ENCODE results near the gene GRIA3. TPM values are rescaled to one million over a fixed set of nuclear protein-coding genes. Genes with fewer than 3 reads are reported as not detected.

The GRIA3 gene
- 1.7 TPM for polyA plus RNA-seq (ENCODE audit: insufficient read length)

- DNase-seq: peak; percentile 15
Observed at GRCh38 chrX:123184219-123184865, at the start of gene GRIA3. GRIA3 (plus strand) TSS chrX:123184278; CDS start chrX:123184536, 258 bp downstream.

DNA sequence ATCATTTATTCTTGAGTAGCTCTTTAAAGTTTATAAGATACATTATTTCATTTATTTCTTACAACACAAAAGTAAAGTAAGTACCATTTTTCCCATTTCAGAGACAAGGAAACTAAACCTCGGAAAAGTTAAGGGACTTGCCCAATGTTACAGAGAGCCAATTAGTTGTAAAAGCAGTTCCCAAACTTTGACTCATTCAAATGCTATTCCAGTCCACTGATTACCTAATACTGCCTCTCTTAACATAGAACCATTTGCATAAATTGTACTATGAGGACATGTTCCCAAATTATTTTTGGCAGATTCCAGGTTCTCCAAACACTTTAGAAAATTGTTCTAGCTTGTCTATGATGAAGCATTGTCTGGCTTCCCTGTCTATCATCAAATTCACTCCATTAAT is 45.6 kb upstream of the GRIA3 start:
- DNase-seq: no peak

- no peak for DNase-seq
Observed at GRCh38 chrX:123140454-123140853, 43.6 kb upstream of the GRIA3 start.

DNA sequence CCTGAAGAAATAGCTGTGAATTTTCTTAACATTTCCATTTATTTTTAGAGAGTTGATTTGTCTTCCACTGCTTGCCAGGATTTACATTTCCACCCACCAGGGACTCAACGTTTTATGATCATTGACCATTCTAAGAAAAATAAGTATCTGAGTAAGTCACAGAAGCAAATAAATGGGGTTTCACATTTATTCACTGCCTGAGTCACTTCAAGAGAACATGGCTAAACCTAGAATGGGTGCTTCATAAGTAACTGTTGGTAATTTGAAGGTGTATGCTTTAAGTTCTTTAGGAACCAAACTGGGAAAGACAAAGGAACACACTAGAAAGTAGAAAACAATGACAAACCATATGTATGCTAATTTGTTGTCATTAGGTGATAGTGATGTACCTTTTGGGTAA is 43.2 kb upstream of the GRIA3 start:
- no peak for DNase-seq

DNA sequence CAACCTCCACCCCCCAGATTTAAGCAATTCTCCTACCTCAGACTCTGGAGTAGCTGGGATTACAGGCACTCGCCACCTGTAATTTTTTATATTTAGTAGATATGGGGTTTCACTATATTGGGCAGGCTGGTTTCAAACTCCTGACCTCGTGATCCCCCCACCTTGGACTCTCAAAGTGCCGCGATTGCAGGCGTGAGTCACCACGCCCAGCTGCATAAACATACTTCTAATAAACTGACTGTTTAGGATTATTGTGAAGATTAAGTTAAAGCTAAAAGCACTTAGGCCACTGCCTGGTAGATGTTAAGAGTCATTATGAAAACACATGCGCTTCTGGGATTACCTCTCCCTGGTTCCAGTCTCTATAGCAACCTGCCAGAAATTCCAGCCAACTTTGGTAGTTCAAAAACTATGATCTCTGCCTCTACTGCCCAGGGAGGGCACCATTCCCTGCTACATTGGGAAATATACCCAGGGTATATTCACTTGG is 30.2 kb upstream of the GRIA3 start:
- no peak for DNase-seq

GRCh38 chrX:123155327-123155726 is 28.8 kb upstream of the GRIA3 start:
- no peak for DNase-seq

DNA sequence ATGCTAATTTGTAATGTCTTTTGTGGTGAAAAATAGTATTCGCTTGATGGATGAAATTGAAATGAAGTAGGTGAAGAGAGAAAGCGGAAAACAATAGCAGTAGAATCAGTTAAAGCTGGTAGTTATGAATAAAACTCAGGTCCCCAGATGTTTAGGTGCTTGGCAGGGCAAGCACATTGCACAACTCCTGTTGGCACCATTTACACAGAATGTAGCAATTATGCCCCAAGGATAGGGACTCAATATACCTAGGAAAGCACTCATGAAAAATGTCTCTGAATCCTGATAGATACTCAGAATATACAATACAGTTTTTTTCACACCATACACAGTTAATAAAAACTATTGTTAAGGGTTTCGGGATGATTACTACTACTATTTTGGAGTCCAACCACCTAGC is 26.5 kb upstream of the GRIA3 start:
- DNase-seq: no peak

- DNase-seq: no peak
Observed at GRCh38 chrX:123159403-123159802, 24.7 kb upstream of the GRIA3 start.

GRCh38 chrX:123167621-123168020 is 16.5 kb upstream of the GRIA3 start:
- DNase-seq: no peak

DNA sequence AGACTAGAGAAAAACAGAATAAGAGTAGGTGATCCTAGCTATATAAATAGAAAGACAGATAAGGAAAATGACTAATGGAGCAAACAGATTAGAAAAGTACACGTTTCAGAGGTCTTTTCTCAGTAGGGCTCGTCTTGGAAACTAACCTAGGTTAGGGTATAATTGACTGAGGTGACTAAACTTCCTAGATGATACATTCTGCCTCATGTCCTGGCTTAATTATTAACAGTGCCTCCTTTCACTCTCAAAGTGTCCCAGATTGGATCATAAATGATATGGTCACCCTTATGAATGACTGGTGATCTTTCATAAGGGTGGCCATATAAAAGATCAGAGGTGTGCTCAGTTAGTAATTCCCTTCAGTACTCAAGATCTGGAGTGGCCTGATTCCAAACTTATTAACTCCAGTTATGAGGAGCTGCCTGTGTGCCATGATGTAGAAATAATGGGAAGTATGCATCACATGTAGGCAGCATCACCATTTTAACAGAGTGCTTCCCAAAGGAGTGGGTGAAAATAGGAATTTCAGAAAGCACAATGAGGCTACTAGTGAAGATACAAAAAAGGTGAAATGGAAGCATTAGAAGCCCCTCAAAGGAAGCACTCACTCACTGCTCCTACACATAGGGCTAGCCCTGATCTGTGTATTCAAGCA is 14.7 kb upstream of the GRIA3 start:
- no peak for DNase-seq

- no peak for DNase-seq
Observed at GRCh38 chrX:123170546-123170945, 13.5 kb upstream of the GRIA3 start.

GRCh38 chrX:123171781-123172180 is 12.3 kb upstream of the GRIA3 start:
- no peak for DNase-seq

DNA sequence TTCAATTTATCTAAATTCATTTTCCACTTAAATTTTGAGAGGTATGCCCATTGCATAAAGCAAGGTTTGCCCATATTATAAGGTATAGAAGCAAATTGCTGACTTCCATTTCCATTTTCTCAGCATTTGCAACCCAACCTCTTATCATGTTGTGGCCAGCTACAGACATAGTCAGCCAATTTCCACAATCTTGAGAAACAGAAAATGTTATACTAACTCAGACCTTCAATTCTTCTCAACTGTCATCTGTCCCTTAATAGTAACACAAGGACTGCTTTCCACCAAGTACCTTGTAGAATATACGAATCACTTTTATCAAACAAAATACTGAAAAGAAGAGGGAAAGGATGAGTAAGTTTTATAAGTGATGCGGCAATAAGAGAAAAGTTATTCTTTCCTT is 11.2 kb upstream of the GRIA3 start:
- no peak for DNase-seq

- DNase-seq: no peak
Observed at GRCh38 chrX:123173833-123174232, 10.2 kb upstream of the GRIA3 start.

GRCh38 chrX:123175366-123176122 is 8.5 kb upstream of the GRIA3 start:
- no peak for DNase-seq

DNA sequence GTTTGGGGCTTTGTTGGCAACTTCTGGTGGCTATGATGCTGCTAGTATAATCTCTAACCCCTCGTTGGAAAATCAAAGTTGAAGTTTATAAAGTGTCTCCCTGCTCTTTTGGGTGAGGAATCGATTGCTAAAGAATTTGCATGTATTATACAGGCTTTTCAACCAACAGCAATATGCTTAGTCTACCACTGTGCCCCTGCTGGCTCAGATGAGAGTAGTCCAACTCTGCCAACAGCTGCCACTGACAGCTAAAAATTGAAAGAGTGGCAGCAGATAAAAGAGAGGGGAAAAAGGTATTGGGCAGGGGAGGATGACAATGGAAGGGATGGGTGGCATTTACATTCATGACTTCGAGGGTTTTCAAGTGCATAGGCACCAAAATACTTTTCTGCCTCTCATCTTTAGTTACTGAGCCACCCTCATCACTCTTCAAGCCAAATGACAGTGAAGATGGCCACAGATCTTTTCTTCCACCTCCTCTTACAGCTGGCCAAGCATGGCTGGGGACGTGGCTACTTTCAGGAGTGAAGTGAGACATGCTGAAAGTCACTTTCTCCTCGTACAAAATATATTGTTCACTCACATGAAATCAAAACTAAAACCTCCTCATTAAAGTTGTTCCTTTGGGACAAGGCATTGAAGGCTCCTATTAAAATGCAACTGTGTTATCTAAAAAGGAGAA is 2.7 kb upstream of the GRIA3 start:
- DNase-seq: no peak

DNA sequence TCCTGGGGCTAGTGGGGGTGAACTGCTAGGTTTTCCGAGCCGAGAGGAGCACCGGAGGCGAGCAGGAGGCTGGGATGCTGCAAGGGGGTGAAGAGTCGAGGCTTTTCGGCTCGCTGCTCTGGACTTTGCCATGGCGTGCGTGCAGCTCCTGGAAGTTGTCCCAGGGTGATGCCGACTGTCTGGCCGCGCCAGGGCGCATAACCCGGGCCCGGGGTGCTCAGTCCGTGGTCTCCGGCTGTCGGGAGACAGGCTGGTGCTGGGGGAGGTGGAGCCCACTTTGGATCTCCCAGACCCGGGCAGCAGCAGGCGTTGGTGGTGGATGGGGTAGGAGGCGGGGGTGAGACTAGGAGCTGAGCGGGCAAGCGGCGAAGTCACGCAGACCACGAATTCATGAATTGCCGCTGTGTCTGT is 793 bp downstream of the GRIA3 start:
- DNase-seq: peak; percentile 9

DNA sequence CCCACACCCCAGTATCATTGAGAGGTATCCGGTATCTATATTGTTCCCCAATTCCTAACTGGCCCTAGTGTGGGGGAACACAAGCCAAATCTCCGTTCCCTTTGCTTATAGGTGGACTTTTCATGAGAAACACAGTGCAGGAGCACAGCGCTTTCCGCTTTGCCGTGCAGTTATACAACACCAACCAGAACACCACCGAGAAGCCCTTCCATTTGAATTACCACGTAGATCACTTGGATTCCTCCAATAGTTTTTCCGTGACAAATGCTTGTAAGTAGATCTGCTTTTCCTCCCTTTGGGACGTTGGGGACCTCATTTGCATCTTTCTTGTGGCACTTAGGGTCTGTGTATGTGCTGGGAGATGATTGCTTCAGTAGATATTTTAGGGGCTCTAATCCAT is 1.6 kb downstream of the GRIA3 start:
- DNase-seq: peak; percentile 8

- DNase-seq: no peak
Observed at GRCh38 chrX:123186801-123187200, 2.7 kb downstream of the GRIA3 start.

- DNase-seq: no peak
Observed at GRCh38 chrX:123188081-123188480, 4.0 kb downstream of the GRIA3 start.

DNA sequence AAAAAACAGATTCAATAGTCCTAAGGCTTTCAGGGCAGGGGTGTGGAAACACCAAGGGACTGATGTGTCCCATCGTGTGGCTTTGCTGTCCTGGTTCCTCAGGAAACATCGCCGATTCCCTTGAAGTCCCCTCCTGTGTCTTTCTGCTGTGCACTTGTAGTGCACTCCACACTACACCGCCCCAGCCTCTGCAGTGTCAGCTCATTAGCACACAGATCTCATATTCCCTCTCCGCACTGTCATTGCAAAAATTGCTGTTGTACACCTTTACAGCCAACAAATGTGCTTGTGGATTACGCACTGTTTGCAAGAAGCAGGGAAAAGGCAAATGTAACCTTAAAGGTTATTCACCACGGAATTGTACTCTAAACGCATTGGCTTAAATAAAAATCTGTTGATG is 5.3 kb downstream of the GRIA3 start:
- no peak for DNase-seq

DNA sequence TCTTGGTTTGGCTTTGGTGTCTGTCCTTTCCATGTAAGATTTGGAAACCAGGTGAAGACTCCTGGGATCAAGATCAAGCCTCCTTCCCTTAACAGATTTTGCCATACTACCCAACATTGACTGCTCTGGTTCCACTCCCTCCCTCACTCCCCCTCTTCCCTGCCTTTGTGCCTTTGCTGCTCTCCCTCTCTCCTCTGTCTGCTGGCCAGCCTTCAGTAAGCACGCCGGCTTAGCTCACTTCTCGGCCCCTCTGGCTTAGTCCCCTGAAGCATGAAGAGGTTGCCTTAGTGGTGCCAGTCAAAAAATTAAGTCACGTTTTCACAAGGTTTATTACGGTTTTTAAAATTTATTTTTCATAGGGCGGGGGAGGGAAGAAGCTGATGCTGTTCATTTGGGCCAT is 6.0 kb downstream of the GRIA3 start:
- DNase-seq: no peak

- DNase-seq: no peak
Observed at GRCh38 chrX:123193101-123193500, 9.0 kb downstream of the GRIA3 start.
